CD14-positive monocyte (primary cell): ENCODE data around the gene SMIM38. TPM values are rescaled to one million over a fixed set of nuclear protein-coding genes. Genes with fewer than 3 reads are reported as not detected.

Source experiments
- DNase-seq, 3 donors: peaks; one replicate each; pipeline ENCODE4 v3.0.0-alpha.2; 2011 to 2022
- H2AFZ ChIP-seq: 2 replicates; pipeline ENCODE4 v1.6.0; 2012; ENCODE audit warnings: mild to moderate bottlenecking, low read depth, low read length, inconsistent platforms; ENCODE audit not compliant: insufficient read depth, poor library complexity, severe bottlenecking
- H3K27ac ChIP-seq, 2 donors: 1 replicate in 1 of 2; 2 replicates in 1 of 2; pipeline ENCODE4 v1.5.1; 2012 to 2013; ENCODE audit warnings: low read length in 2 of 2, control low read depth in 1 of 2, inconsistent platforms in 1 of 2, low read depth in 1 of 2, mild to moderate bottlenecking in 1 of 2
- H3K27me3 ChIP-seq, 2 donors: one replicate each; pipeline versions ENCODE4 v1.6.0 to v1.6.1; 2011 to 2013; ENCODE audit warnings: low read length in 2 of 2; ENCODE audit not compliant: control insufficient read depth in 2 of 2, insufficient read depth in 2 of 2
- H3K36me3 ChIP-seq, 2 donors: replicated peaks in 1 of 2; 1 replicate in 1 of 2; 2 replicates in 1 of 2; pipeline versions ENCODE4 v1.5.1 to v1.6.1; 2012 to 2013; ENCODE audit warnings: low read length in 2 of 2, control low read depth in 1 of 2, inconsistent platforms in 1 of 2, mild to moderate bottlenecking in 1 of 2; ENCODE audit not compliant: insufficient read depth in 2 of 2, control insufficient read depth in 1 of 2
- H3K4me1 ChIP-seq, 2 donors: 1 replicate in 1 of 2; 2 replicates in 1 of 2; pipeline versions ENCODE4 v1.5.1 to v1.6.1; 2012 to 2013; ENCODE audit warnings: low read length in 2 of 2, control low read depth in 1 of 2, inconsistent platforms in 1 of 2, mild to moderate bottlenecking in 1 of 2, moderate library complexity in 1 of 2; ENCODE audit not compliant: insufficient read depth in 2 of 2, control insufficient read depth in 1 of 2
- H3K4me2 ChIP-seq: replicated peaks from 2 replicates; pipeline ENCODE3; 2012; ENCODE audit warnings: low read length, moderate library complexity, mild to moderate bottlenecking; ENCODE audit not compliant: poor library complexity, severe bottlenecking; ENCODE audit errors: extremely low read depth
- H3K4me3 ChIP-seq, 3 experiments: fragments of 200-600 bp in 1 of 3; sonication (generic) in 1 of 3; replicated peaks in 1 of 3; 1 replicate in 2 of 3; 2 replicates in 1 of 3; pipeline ENCODE4 v1.5.1; 2011 to 2013; ENCODE audit warnings: low read length in 3 of 3, mild to moderate bottlenecking in 3 of 3, control low read depth in 2 of 3, low read depth in 2 of 3, inconsistent platforms in 1 of 3, moderate library complexity in 1 of 3
- H3K79me2 ChIP-seq: 2 replicates; pipeline ENCODE4 v1.6.0; 2012; ENCODE audit warnings: mild to moderate bottlenecking, control low read depth, inconsistent platforms, low read length, moderate library complexity; ENCODE audit not compliant: insufficient read depth
- H3K9ac ChIP-seq: 2 replicates; pipeline ENCODE4 v1.6.0; 2017; ENCODE audit warnings: low read length, mild to moderate bottlenecking; ENCODE audit not compliant: insufficient read depth, poor library complexity, severe bottlenecking
- H3K9me3 ChIP-seq, 2 donors: replicated peaks in 1 of 2; 1 replicate in 1 of 2; 2 replicates in 1 of 2; pipeline versions ENCODE4 v1.5.1 to v1.6.1; 2012 to 2013; ENCODE audit warnings: low read length in 2 of 2, control low read depth in 1 of 2; ENCODE audit not compliant: control insufficient read depth in 1 of 2, insufficient read depth in 1 of 2
- H4K20me1 ChIP-seq: 2 replicates; pipeline ENCODE4 v1.6.0; 2012; ENCODE audit warnings: mild to moderate bottlenecking, low read length, control low read depth, moderate library complexity; ENCODE audit not compliant: insufficient read depth
- H3K27ac Mint-ChIP-seq, 7 donors: one replicate each; pipeline ENCODE4 v1.8.0; 2020; ENCODE audit warnings: mild to moderate bottlenecking in 7 of 7, mixed read lengths in 7 of 7, moderate library complexity in 6 of 7, inconsistent platforms in 2 of 7
- H3K27me3 Mint-ChIP-seq, 3 donors: one replicate each; pipeline ENCODE4 v1.8.0; 2021 to 2022; ENCODE audit warnings: low read depth in 3 of 3, mild to moderate bottlenecking in 3 of 3, mixed read lengths in 3 of 3, moderate library complexity in 3 of 3, inconsistent platforms in 1 of 3
- H3K36me3 Mint-ChIP-seq, 2 donors: one replicate each; pipeline ENCODE4 v1.8.0; 2020; ENCODE audit warnings: mixed read lengths in 2 of 2, inconsistent platforms in 1 of 2, mild to moderate bottlenecking in 1 of 2
- H3K4me1 Mint-ChIP-seq: one replicate; pipeline ENCODE4 v1.8.0; 2020; ENCODE audit warnings: mild to moderate bottlenecking, mixed read lengths
- H3K4me3 Mint-ChIP-seq, 2 donors: one replicate each; pipeline ENCODE4 v1.8.0; 2020; ENCODE audit warnings: mild to moderate bottlenecking in 2 of 2, mixed read lengths in 2 of 2, moderate library complexity in 1 of 2
- H3K9me3 Mint-ChIP-seq, 7 donors: one replicate each; pipeline ENCODE4 v1.8.0; 2020 to 2022; ENCODE audit warnings: mixed read lengths in 7 of 7, mild to moderate bottlenecking in 6 of 7, moderate library complexity in 6 of 7, inconsistent platforms in 2 of 7
- CTCF ChIP-seq: fragments of 200-600 bp; IDR thresholded peaks from one replicate; pipeline ENCODE4 v1.8.0; 2022; ENCODE audit warnings: antibody characterized with exemption, mild to moderate bottlenecking
- WGBS: methylation state at CpG from one replicate; pipeline ENCODE4 v1.1.5; 2013; ENCODE audit warnings: missing lambda C conversion rate; ENCODE audit not compliant: insufficient coverage; 5-methylcytosine and 5-hydroxymethylcytosine counted together
- intact Hi-C, 2 donors: fragments of 100-400 bp; cut with micrococcal nuclease; formaldehyde crosslinking; loops; one replicate each; pipeline versions ENCODE4 v1.15.0 to v1.15.1; 2023
- polyA plus RNA-seq, 3 donors: library from polyadenylated mRNA; depleted of rRNA in 1 of 3; unstranded in 2 of 3; stranded (reverse) in 1 of 3; fragments of 300-500 nt in 2 of 3; fragments of >200 nt in 1 of 3; fragmentation: Illumina TruSeq in 2 of 3; gene quantifications; 1 replicate in 2 of 3; 2 replicates in 1 of 3; pipeline ENCODE4 v1.2.3, GENCODE V29; 2012 to 2021

SMIM38 gene
- polyA plus RNA-seq, 3 donors = 0.05 TPM; not detected in 2

GRCh38 chr11:69170704-69171103 lies 15.0 kb downstream of the SMIM38 start:
- H3K27me3 ChIP-seq = peaks cover 0 to 2% of the 10 kb centered on the region in 2 donors
- no peaks in the 10 kb centered on the region for H3K36me3 ChIP-seq
- no peak overlapping the region for H3K4me3 ChIP-seq
- peaks cover 6% of the 10 kb centered on the region for H3K4me1 Mint-ChIP-seq
- H3K4me3 Mint-ChIP-seq = no peak overlapping the region
- H3K27ac Mint-ChIP-seq = no peak overlapping the region
- peaks cover 0 to 5% of the 10 kb centered on the region in 2 donors for H3K9me3 ChIP-seq
- no peak for TF ChIP-seq CTCF
- H3K27me3 Mint-ChIP-seq = peaks cover 9 to 14% (median 11%) of the 10 kb centered on the region in 3 donors
- H3K9ac ChIP-seq = no peak overlapping the region
- no peaks in the 10 kb centered on the region for H3K36me3 Mint-ChIP-seq
- DNase-seq = no peak
- peaks cover 1 to 11% (median 8%) of the 10 kb centered on the region in 7 donors for H3K9me3 Mint-ChIP-seq
- 100% methylated on average over 2 of the region's 6 CpGs for WGBS
- no peaks in the 10 kb centered on the region for H4K20me1 ChIP-seq
- intact Hi-C loops = no loop called here
- no peak overlapping the region for H2AFZ ChIP-seq
- H3K27ac ChIP-seq = no peak overlapping the region
- H3K4me2 ChIP-seq = no peak overlapping the region
- no peaks in the 10 kb centered on the region for H3K79me2 ChIP-seq
- H3K4me1 ChIP-seq = peaks cover 7 to 9% of the 10 kb centered on the region in 2 donors

- no peak overlapping the region for H3K27ac ChIP-seq
- H3K4me1 Mint-ChIP-seq = peaks cover 3% of the 10 kb centered on the region
These were observed 15.9 kb downstream of the SMIM38 start for GRCh38 chr11:69171476-69172240.

More at GRCh38 chr11:69171476-69172240, 15.9 kb downstream of the SMIM38 start:
- H3K9me3 Mint-ChIP-seq = peaks cover 1 to 11% (median 8%) of the 10 kb centered on the region in 7 donors
- no peak for DNase-seq
- intact Hi-C loops = no loop called here
- H3K36me3 ChIP-seq = no peaks in the 10 kb centered on the region
- no peaks in the 10 kb centered on the region for H3K79me2 ChIP-seq
- H3K27me3 Mint-ChIP-seq = peaks cover 9 to 14% (median 11%) of the 10 kb centered on the region in 3 donors
- H3K9me3 ChIP-seq = peaks cover 0 to 5% of the 10 kb centered on the region in 2 donors
- TF ChIP-seq CTCF = no peak
- no peak overlapping the region for H3K27ac Mint-ChIP-seq
- H3K27me3 ChIP-seq = peaks cover 0 to 2% of the 10 kb centered on the region in 2 donors
- H4K20me1 ChIP-seq = no peaks in the 10 kb centered on the region
- no peak overlapping the region for H3K9ac ChIP-seq
- WGBS = 100% methylated on average over 2 of the region's 6 CpGs
- H3K36me3 Mint-ChIP-seq = no peaks in the 10 kb centered on the region
- no peak overlapping the region for H3K4me3 Mint-ChIP-seq
- H3K4me1 ChIP-seq = peaks cover under 1 to 3% of the 10 kb centered on the region in 2 donors
- no peak overlapping the region for H3K4me2 ChIP-seq
- H3K4me3 ChIP-seq = no peak overlapping the region
- no peak overlapping the region for H2AFZ ChIP-seq
